ENCODE results near the gene ZNF160.

The ZNF160 gene

DNA sequence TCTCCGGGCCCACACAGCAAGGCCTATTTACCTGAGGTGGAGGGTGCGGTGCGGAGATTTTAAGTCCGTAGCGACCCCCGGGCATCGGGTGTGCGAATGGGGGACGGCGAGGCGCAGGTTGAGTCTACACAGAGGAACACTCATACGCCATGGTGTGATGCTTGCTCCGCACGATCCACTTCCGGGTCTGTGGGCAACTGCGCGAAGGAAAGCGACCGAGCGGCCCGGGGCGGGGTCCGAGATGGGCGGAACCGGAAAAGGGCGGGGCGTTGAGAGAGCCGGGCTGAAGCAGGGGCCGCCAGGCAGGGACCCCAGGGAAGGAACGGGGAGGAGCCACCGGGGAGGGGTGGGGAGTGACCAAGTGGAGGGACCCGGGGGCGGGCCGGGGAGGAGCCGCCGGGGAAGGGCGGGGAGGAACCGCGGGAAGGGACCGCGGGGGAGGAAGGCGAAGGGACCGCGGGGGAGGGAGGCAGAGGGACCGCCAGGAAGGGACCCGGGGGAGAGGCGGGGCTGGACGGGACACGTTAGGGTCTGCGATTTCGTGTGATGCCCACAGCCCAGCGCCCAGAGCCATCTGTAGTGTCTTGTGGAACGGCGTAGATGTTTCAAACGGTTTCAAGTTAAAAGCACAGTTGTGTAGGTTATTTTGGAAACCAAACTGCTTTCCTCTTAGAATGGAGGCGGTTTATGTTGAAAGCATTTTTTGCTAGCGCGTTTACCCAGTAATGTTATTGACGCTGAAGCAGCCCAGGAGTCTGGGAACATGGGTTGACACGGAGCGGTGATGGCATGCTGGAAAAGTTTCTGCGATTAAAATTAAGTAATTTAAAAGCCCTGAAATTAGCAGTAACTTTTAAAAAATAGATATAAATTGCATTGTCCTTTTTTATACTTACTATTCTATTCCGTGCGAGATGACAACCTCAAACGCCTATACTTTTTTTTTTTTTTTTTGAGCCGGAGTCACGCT is at the start of gene ZNF160:
Gene ZNF160, minus strand, starts transcription at position 189 of the 970 bp plus-strand sequence. CDS start 17,146 bp downstream, outside the sequence.
- Histone ChIP-seq H3K27ac (ENCODE audit: low read depth, low read length) (peak within 1 kb of the TSS; percentile 49), H3K4me2 (ENCODE audit: low read length) (peak within 1 kb of the TSS; percentile 98), H3K4me1 (ENCODE audit: control insufficient read depth, low read length) (peaks cover 20% of the 10 kb centered on the region), H3K9me2 (replicated peaks; ENCODE audit: control insufficient read depth, low read length) (no peaks in the 10 kb centered on the region), H3F3A (ENCODE audit: control insufficient read depth, insufficient read depth) (no peaks in the 10 kb centered on the region), H3K79me2 (ENCODE audit: control insufficient read depth, low read length) (peaks cover 44% of the 10 kb centered on the region), H3K27me3 (ENCODE audit: control insufficient read depth, low read length) (no peaks in the 10 kb centered on the region), H3K9me3 (ENCODE audit: control insufficient read depth, insufficient read depth, low read length) (no peaks in the 10 kb centered on the region), H3K36me3 (ENCODE audit: control insufficient read depth, low read length) (peaks cover 25% of the 10 kb centered on the region), H4K20me1 (ENCODE audit: control insufficient read depth, insufficient read depth, low read depth, low read length) (0 out of 2 replicates have a peak, but pooled peaks cover 2% of the 10 kb centered on the region), H3K4me3 (ENCODE audit: low read length) (peak within 1 kb of the TSS; percentile 76)
- TF ChIP-seq, protein P1, sequence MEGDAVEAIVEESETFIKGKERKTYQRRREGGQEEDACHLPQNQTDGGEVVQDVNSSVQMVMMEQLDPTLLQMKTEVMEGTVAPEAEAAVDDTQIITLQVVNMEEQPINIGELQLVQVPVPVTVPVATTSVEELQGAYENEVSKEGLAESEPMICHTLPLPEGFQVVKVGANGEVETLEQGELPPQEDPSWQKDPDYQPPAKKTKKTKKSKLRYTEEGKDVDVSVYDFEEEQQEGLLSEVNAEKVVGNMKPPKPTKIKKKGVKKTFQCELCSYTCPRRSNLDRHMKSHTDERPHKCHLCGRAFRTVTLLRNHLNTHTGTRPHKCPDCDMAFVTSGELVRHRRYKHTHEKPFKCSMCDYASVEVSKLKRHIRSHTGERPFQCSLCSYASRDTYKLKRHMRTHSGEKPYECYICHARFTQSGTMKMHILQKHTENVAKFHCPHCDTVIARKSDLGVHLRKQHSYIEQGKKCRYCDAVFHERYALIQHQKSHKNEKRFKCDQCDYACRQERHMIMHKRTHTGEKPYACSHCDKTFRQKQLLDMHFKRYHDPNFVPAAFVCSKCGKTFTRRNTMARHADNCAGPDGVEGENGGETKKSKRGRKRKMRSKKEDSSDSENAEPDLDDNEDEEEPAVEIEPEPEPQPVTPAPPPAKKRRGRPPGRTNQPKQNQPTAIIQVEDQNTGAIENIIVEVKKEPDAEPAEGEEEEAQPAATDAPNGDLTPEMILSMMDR (IDR thresholded peaks at IDR 0.05; ENCODE audit: low read depth, low read length, poor library complexity, severe bottlenecking): no peak
- TF ChIP-seq EZH2phosphoT487 (IDR thresholded peaks at IDR 0.05; ENCODE audit: borderline replicate concordance, low read length): no peak

DNA sequence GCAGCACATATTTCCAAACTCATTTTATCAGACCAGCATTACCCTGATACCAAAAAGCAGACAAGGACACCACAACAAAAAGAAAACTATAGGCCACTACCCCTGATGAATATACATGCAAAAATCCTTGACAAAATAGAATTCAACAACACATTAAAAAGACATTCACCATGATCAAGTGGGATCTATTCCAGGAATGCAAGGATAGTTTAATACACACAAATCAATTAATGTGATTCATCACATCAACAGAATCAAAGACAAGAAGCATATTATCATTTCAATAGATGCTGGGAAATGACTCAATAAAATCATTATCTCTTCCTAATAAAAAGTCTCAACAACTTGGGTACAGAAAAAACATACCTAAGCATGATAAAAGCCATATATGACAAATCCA is 44.4 kb upstream of the ZNF160 start:
- Histone ChIP-seq H3F3A (ENCODE audit: control insufficient read depth, insufficient read depth) (no peaks in the 10 kb centered on the region), H3K36me3 (ENCODE audit: control insufficient read depth, low read length) (peaks cover 71% of the 10 kb centered on the region), H3K9me3 (ENCODE audit: control insufficient read depth, insufficient read depth, low read length) (peaks cover 33% of the 10 kb centered on the region)

DNA sequence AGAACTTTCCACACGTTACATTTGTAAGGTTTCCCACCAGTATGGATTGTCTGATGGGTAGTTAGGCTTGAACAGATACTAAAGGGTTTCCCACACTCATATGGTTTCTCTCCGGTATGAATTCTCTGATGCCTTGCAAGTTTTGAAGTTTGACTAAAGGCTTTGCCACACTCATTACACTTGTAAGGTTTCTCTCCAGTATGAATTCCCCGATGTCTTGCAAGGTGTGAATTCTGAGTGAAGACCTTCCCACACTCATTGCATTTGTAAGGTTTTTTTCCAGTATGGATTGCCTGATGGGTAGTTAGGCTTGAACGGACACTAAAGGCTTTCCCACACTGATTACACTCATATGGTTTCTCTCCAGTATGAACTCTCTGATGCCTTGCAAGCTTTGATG is 37.1 kb upstream of the ZNF160 start:
- TF ChIP-seq, protein P1 (IDR thresholded peaks at IDR 0.05; ENCODE audit: low read depth, low read length, poor library complexity, severe bottlenecking): no peak
- TF ChIP-seq EZH2phosphoT487 (IDR thresholded peaks at IDR 0.05; ENCODE audit: borderline replicate concordance, low read length): no peak
- no peaks in the 10 kb centered on the region for H3F3A ChIP-seq (ENCODE audit: control insufficient read depth, insufficient read depth)
- no peaks in the 10 kb centered on the region for H3K79me2 ChIP-seq (ENCODE audit: control insufficient read depth, low read length)
- no peaks in the 10 kb centered on the region for H3K4me1 ChIP-seq (ENCODE audit: control insufficient read depth, low read length)
- no peak overlapping the region for H3K4me2 ChIP-seq (ENCODE audit: low read length)
- peaks cover 44% of the 10 kb centered on the region for H3K36me3 ChIP-seq (ENCODE audit: control insufficient read depth, low read length)
- H3K27ac ChIP-seq (ENCODE audit: low read depth, low read length): no peak overlapping the region
- H3K27me3 ChIP-seq (ENCODE audit: control insufficient read depth, low read length): no peaks in the 10 kb centered on the region
- H4K20me1 ChIP-seq (ENCODE audit: control insufficient read depth, insufficient read depth, low read depth, low read length): no peaks in the 10 kb centered on the region
- H3K9me3 ChIP-seq (ENCODE audit: control insufficient read depth, insufficient read depth, low read length): peaks cover 43% of the 10 kb centered on the region
- no peak overlapping the region for H3K4me3 ChIP-seq (ENCODE audit: low read length)
- H3K9me2 ChIP-seq (replicated peaks; ENCODE audit: control insufficient read depth, low read length): no peaks in the 10 kb centered on the region

More for the DNA sequence above, 44.4 kb upstream of the ZNF160 start:
- H3K9me2 ChIP-seq (replicated peaks; ENCODE audit: control insufficient read depth, low read length): no peaks in the 10 kb centered on the region
- H3K27ac ChIP-seq (ENCODE audit: low read depth, low read length): no peak overlapping the region
- H3K4me2 ChIP-seq (ENCODE audit: low read length): no peak overlapping the region
- no peak overlapping the region for H3K4me3 ChIP-seq (ENCODE audit: low read length)
- H3K4me1 ChIP-seq (ENCODE audit: control insufficient read depth, low read length): no peaks in the 10 kb centered on the region
- H3K27me3 ChIP-seq (ENCODE audit: control insufficient read depth, low read length): no peaks in the 10 kb centered on the region
- TF ChIP-seq EZH2phosphoT487 (IDR thresholded peaks at IDR 0.05; ENCODE audit: borderline replicate concordance, low read length): no peak
- TF ChIP-seq, protein P1 (IDR thresholded peaks at IDR 0.05; ENCODE audit: low read depth, low read length, poor library complexity, severe bottlenecking): no peak
- no peaks in the 10 kb centered on the region for H4K20me1 ChIP-seq (ENCODE audit: control insufficient read depth, insufficient read depth, low read depth, low read length)
- no peaks in the 10 kb centered on the region for H3K79me2 ChIP-seq (ENCODE audit: control insufficient read depth, low read length)

All from DOHH2 (cell line).